Measurements from ENCODE around the gene BCL10.

GRCh38 chr1:85282424-85282823 is 6.0 kb upstream of the BCL10 start:
- TF ChIP-seq CTCF (IDR thresholded peaks at IDR 0.05) (no peak), POLR2A (IDR thresholded peaks at IDR 0.05) (no peak)
